Nephron progenitor cell (in vitro differentiated cells): ENCODE measurements around the gene NUP153.

Experiments
- DNase-seq: peaks from one replicate; pipeline ENCODE4 v3.0.0; 2021
- H3K27ac Mint-ChIP-seq: 2 replicates; pipeline ENCODE4 v1.8.0; 2021; ENCODE audit warnings: mild to moderate bottlenecking, moderate library complexity, mixed read lengths
- H3K27me3 Mint-ChIP-seq: 2 replicates; pipeline ENCODE4 v1.8.0; 2021; ENCODE audit warnings: mild to moderate bottlenecking, low read depth, mixed read lengths; ENCODE audit not compliant: poor library complexity
- H3K36me3 Mint-ChIP-seq: 2 replicates; pipeline ENCODE4 v1.8.0; 2021; ENCODE audit warnings: low read depth, mixed read lengths
- H3K4me1 Mint-ChIP-seq: 2 replicates; pipeline ENCODE4 v1.8.0; 2021; ENCODE audit warnings: mixed read lengths
- H3K4me3 Mint-ChIP-seq: 2 replicates; pipeline ENCODE4 v1.8.0; 2021; ENCODE audit warnings: mild to moderate bottlenecking, moderate library complexity, mixed read lengths
- H3K9me3 Mint-ChIP-seq: 2 replicates; pipeline ENCODE4 v1.8.0; 2021; ENCODE audit warnings: mild to moderate bottlenecking, moderate library complexity, mixed read lengths
- CTCF ChIP-seq: fragments of 200-600 bp; sonication (generic); IDR thresholded peaks from 2 replicates; pipeline ENCODE4 v1.5.0; 2021; ENCODE audit warnings: antibody characterized with exemption

Gene NUP153

GRCh38 chr6:17630511-17631073, 76.1 kb downstream of the NUP153 start:
- peak overlapping the region; percentile 40 for H3K27ac Mint-ChIP-seq
- H3K4me3 Mint-ChIP-seq, result no peak overlapping the region
- no peak for DNase-seq
- peaks cover 67% of the 10 kb centered on the region for H3K36me3 Mint-ChIP-seq
- no peaks in the 10 kb centered on the region for H3K9me3 Mint-ChIP-seq
- no peak for TF ChIP-seq CTCF
- no peaks in the 10 kb centered on the region for H3K27me3 Mint-ChIP-seq
- peaks cover 19% of the 10 kb centered on the region for H3K4me1 Mint-ChIP-seq

GRCh38 chr6:17629824-17630510, 76.8 kb downstream of the NUP153 start:
- no peak for TF ChIP-seq CTCF
- Mint-ChIP-seq H3K27ac (peak overlapping the region; percentile 84), H3K27me3 (no peaks in the 10 kb centered on the region), H3K4me3 (no peak overlapping the region), H3K36me3 (peaks cover 66% of the 10 kb centered on the region), H3K9me3 (no peaks in the 10 kb centered on the region), H3K4me1 (peaks cover 19% of the 10 kb centered on the region)
- no peak for DNase-seq

GRCh38 chr6:17628873-17629272, 77.9 kb downstream of the NUP153 start:
- Mint-ChIP-seq H3K4me3 (no peak overlapping the region), H3K9me3 (no peaks in the 10 kb centered on the region)

GRCh38 chr6:17624396-17624795, 82.3 kb downstream of the NUP153 start:
- H3K36me3 Mint-ChIP-seq, result peaks cover 67% of the 10 kb centered on the region
- no peaks in the 10 kb centered on the region for H3K4me1 Mint-ChIP-seq
- no peak for DNase-seq
- no peak overlapping the region for H3K4me3 Mint-ChIP-seq
- no peaks in the 10 kb centered on the region for H3K9me3 Mint-ChIP-seq
- H3K27ac Mint-ChIP-seq, result peak overlapping the region; percentile 15
- H3K27me3 Mint-ChIP-seq, result no peaks in the 10 kb centered on the region
- TF ChIP-seq CTCF, result no peak

More at GRCh38 chr6:17628873-17629272, 77.9 kb downstream of the NUP153 start:
- peaks cover 19% of the 10 kb centered on the region for H3K4me1 Mint-ChIP-seq
- no peak for DNase-seq
- H3K36me3 Mint-ChIP-seq, result peaks cover 68% of the 10 kb centered on the region
- H3K27me3 Mint-ChIP-seq, result no peaks in the 10 kb centered on the region
- no peak for TF ChIP-seq CTCF
- H3K27ac Mint-ChIP-seq, result peak overlapping the region; percentile 59

GRCh38 chr6:17622144-17622543, 84.6 kb downstream of the NUP153 start:
- DNase-seq, result no peak
- no peaks in the 10 kb centered on the region for H3K27me3 Mint-ChIP-seq
- no peak overlapping the region for H3K4me3 Mint-ChIP-seq
- H3K27ac Mint-ChIP-seq, result no peak overlapping the region
- H3K4me1 Mint-ChIP-seq, result no peaks in the 10 kb centered on the region
- TF ChIP-seq CTCF, result no peak
- H3K9me3 Mint-ChIP-seq, result no peaks in the 10 kb centered on the region
- peaks cover 78% of the 10 kb centered on the region for H3K36me3 Mint-ChIP-seq

- no peak overlapping the region for H3K27ac Mint-ChIP-seq
Observed at GRCh38 chr6:17621003-17621402, 85.7 kb downstream of the NUP153 start.

More at GRCh38 chr6:17621003-17621402, 85.7 kb downstream of the NUP153 start:
- Mint-ChIP-seq H3K4me1 (no peaks in the 10 kb centered on the region), H3K4me3 (no peak overlapping the region), H3K27me3 (no peaks in the 10 kb centered on the region), H3K36me3 (peaks cover 87% of the 10 kb centered on the region), H3K9me3 (no peaks in the 10 kb centered on the region)
- TF ChIP-seq CTCF, result no peak
- no peak for DNase-seq
